Measurements from ENCODE around the gene RETN. TPM values are rescaled to one million over a fixed set of nuclear protein-coding genes. Genes with fewer than 3 reads are reported as not detected.

The RETN gene
- total and polyA plus RNA-seq, 2 experiments from 2014 or later: not detected

DNA sequence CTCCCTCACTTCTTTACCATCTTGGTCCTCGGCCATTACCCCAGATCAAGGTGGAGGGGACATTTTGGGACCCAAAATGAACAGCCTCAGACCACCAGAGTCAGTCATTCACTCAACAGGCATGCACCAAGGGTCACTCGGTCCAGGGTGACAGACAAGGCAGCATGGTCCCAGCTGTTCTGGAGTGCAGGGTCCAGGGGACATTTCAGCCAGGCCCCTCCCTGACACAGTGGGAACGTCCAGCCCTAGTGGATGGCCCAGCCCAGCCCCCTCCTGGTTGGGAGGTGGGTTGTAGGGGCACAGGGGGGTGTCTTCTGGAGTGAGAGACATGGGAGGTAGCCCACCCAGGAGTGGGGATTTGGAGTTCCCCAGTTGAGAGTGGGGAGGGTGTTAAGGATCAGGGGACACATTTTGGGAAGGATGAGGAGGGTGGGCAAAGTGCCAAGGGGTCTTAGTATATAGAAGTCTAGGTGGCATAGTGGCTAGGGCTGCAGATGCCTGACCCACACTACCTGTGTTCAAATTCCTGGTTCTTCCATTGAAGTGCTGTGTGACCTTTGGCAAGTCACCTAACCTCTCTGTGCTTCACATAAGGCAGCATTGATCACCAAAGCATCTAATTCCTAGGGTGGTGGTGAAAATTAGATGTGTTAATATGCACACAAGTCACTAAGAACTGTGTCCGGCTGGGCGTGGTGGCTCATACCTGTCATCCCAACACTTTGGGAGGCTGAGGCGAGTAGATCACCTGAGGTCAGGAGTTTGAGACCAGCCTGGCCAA lies 35.6 kb downstream of the RETN start:
- no peak for DNase-seq (ENCODE audit: low read depth in 1 of 2, low spot score in 1 of 2)
- Histone ChIP-seq H3K36me3 (no peaks in the 10 kb centered on the region), H3K4me3 (no peak overlapping the region), H3K4me1 (ENCODE audit: low read depth) (no peaks in the 10 kb centered on the region), H3K9me3 (ENCODE audit: low read depth) (no peaks in the 10 kb centered on the region), H3K27me3 (no peaks in the 10 kb centered on the region), H3K27ac (no peak overlapping the region)
- TF ChIP-seq, protein P1, sequence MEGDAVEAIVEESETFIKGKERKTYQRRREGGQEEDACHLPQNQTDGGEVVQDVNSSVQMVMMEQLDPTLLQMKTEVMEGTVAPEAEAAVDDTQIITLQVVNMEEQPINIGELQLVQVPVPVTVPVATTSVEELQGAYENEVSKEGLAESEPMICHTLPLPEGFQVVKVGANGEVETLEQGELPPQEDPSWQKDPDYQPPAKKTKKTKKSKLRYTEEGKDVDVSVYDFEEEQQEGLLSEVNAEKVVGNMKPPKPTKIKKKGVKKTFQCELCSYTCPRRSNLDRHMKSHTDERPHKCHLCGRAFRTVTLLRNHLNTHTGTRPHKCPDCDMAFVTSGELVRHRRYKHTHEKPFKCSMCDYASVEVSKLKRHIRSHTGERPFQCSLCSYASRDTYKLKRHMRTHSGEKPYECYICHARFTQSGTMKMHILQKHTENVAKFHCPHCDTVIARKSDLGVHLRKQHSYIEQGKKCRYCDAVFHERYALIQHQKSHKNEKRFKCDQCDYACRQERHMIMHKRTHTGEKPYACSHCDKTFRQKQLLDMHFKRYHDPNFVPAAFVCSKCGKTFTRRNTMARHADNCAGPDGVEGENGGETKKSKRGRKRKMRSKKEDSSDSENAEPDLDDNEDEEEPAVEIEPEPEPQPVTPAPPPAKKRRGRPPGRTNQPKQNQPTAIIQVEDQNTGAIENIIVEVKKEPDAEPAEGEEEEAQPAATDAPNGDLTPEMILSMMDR (IDR thresholded peaks at IDR 0.05; ENCODE audit: low read depth, low read length): no peak

DNA sequence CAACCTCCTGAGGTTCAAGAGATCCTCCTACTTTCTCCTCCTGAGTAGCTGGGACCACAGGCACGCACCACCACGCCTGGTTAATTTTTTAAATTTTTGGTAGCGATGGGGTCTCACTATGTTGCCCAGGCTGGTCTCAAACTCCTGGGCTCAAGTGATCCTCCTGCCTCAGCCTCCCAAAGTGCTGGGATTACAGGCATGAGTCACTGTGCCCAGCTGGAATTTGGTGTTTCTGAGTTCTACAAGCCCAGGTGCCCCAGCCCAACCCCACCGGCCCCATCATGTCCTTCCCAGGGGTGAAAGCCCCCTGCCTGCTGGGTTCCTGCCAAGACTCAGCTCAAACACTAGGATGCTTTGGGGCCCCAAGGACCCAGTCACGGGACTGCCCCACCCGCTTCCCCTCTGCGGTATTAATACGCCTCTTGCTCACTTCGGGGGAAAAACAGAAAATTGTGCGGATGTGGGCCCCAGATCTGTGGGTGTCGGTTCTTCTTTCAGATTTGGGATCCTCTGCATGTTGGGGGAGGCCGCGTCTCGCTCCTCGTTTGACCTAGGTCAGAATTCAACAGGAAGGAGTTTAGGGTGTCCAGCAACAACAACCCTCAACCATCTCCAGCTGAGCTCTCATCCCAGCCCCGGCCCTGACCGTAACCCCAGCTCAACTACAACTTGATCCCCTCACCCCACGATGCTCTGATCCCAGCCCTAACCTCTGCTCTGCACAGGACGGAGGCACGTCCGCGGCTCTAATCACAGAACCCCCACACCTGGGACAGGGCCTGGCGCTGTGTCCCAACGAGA lies 36.7 kb downstream of the RETN start:
- TF ChIP-seq, protein P1 (IDR thresholded peaks at IDR 0.05; ENCODE audit: low read depth, low read length): no peak
- H3K27ac ChIP-seq: no peak overlapping the region
- H3K36me3 ChIP-seq: no peaks in the 10 kb centered on the region

DNA sequence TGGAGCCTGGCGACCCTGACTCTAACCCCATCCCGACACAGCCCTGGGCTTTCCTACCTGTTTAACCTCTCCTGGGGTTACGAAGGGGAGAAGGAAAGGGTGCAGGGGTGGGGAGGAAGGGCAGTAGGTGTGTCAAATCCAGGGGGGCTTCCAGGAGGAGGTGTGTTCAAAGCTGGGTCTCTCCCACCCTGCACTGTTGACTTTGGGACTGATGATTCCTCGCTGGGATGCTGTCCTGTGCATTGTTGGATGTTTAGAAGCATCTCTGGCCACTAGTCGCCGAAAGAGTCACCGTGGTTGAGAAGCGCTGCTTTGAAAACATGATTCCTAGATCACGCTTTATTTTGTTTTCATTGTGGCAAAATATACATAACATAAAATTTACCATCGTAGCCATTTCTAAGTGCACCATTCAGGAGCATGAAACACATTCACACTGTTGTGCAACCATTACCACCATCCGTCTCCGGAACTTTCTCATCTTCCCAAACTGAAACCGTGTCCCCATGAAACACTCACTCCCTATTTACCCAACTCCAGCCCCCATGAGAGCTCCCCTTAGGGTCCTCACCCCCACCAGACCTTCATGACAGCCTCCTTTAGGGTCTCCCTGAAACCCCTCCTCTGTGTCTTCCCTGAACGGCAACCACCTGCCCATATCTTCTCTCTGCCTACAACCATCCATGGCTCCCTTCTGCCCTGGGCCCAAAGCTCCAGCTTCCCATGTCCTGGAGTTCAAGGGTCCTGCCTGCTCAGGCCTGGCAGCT lies 37.5 kb downstream of the RETN start:
- Histone ChIP-seq H3K27ac (no peak overlapping the region), H3K27me3 (no peaks in the 10 kb centered on the region), H3K9me3 (ENCODE audit: low read depth) (no peaks in the 10 kb centered on the region), H3K4me3 (no peak overlapping the region), H3K4me1 (ENCODE audit: low read depth) (no peaks in the 10 kb centered on the region), H3K36me3 (no peaks in the 10 kb centered on the region)
- TF ChIP-seq, protein P1 (IDR thresholded peaks at IDR 0.05; ENCODE audit: low read depth, low read length): no peak
- no peak for DNase-seq (ENCODE audit: low read depth in 1 of 2, low spot score in 1 of 2)

More for the DNA sequence above, 36.7 kb downstream of the RETN start:
- no peak for DNase-seq (ENCODE audit: low read depth in 1 of 2, low spot score in 1 of 2)
- H3K27me3 ChIP-seq: no peaks in the 10 kb centered on the region
- H3K4me3 ChIP-seq: no peak overlapping the region
- no peaks in the 10 kb centered on the region for H3K4me1 ChIP-seq (ENCODE audit: low read depth)
- no peaks in the 10 kb centered on the region for H3K9me3 ChIP-seq (ENCODE audit: low read depth)

DNA sequence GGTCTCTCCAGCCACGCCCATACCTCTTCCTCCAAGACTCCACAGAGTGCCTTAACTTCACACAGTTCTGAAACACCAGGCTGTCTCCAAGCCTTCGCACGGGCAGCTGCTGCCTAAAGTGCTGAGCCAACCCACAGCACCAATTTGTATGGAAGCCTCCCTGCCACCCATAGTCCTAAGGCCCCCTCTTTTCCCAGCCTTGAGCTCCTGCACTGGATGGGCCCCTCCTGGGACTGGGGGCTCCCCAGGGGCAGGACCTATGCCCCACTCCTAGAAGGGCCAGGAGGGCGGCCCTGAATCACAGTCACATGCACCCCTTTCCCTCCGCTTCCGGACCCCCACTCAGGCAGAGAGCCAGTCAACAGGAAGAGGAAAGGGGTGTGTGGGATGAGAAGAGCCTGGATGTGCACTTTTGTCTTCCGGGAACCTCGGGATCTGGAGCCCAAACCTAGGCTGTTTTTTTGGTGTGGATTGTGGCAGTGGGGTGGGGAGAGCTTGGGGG lies 38.2 kb downstream of the RETN start:
- Histone ChIP-seq H3K27ac (no peak overlapping the region), H3K36me3 (no peaks in the 10 kb centered on the region), H3K4me1 (ENCODE audit: low read depth) (no peaks in the 10 kb centered on the region), H3K4me3 (no peak overlapping the region), H3K9me3 (ENCODE audit: low read depth) (no peaks in the 10 kb centered on the region), H3K27me3 (no peaks in the 10 kb centered on the region)
- TF ChIP-seq, protein P1 (IDR thresholded peaks at IDR 0.05; ENCODE audit: low read depth, low read length): no peak
- no peak for DNase-seq (ENCODE audit: low read depth in 1 of 2, low spot score in 1 of 2)

DNA sequence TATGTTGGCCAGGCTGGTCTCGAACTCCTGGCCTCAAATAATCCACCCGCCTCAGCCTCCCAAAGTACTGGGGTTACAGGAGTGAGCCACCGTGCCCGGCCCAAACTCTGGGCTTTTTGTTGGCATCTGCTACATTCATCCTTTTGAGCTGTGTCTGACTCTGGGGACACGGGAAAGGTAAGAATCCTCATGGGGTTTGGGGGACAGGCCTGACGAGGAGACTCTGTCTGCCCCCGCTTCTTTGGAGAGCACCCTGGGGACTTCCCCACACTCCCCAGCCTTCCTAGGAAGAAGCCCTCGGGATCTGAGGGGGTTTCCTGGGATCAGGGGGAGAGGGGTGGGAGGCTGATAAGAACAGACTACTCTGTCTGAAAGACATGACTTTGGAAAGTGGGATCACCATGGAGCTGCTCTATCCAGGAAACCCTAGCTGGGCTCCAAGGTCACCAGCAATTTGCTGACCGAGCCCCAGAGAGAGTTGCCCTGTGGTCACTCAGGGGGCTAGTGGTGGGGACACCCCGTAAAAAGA lies 41.1 kb downstream of the RETN start:
- no peak for DNase-seq (ENCODE audit: low read depth in 1 of 2, low spot score in 1 of 2)
- Histone ChIP-seq H3K27me3 (no peaks in the 10 kb centered on the region), H3K4me1 (ENCODE audit: low read depth) (no peaks in the 10 kb centered on the region), H3K4me3 (no peak overlapping the region), H3K9me3 (ENCODE audit: low read depth) (no peaks in the 10 kb centered on the region), H3K27ac (no peak overlapping the region), H3K36me3 (no peaks in the 10 kb centered on the region)
- TF ChIP-seq, protein P1 (IDR thresholded peaks at IDR 0.05; ENCODE audit: low read depth, low read length): no peak

Measured in cardiac muscle cell (in vitro differentiated cells and primary cell).